Glutamatergic neuron (in vitro differentiated cells): ENCODE data around the gene GPR37L1. TPM values are rescaled to one million over a fixed set of nuclear protein-coding genes. Genes with fewer than 3 reads are reported as not detected.

Experiments used
- DNase-seq: peaks from one replicate; pipeline ENCODE4 v3.0.0; 2022
- H3K27ac Mint-ChIP-seq: one replicate; pipeline ENCODE4 v1.8.0; 2020; ENCODE audit warnings: mild to moderate bottlenecking, mixed read lengths, inconsistent platforms; ENCODE audit not compliant: unreplicated experiment
- H3K27me3 Mint-ChIP-seq: one replicate; pipeline ENCODE4 v1.8.0; 2020; ENCODE audit warnings: mild to moderate bottlenecking, moderate library complexity, mixed read lengths, inconsistent platforms; ENCODE audit not compliant: unreplicated experiment
- H3K36me3 Mint-ChIP-seq: one replicate; pipeline ENCODE4 v1.8.0; 2020; ENCODE audit warnings: mild to moderate bottlenecking, mixed read lengths, inconsistent platforms; ENCODE audit not compliant: unreplicated experiment
- H3K4me1 Mint-ChIP-seq: one replicate; pipeline ENCODE4 v1.8.0; 2020; ENCODE audit warnings: mild to moderate bottlenecking, low read depth, mixed read lengths, inconsistent platforms; ENCODE audit not compliant: unreplicated experiment
- H3K4me3 Mint-ChIP-seq: one replicate; pipeline ENCODE4 v1.8.0; 2020; ENCODE audit warnings: mild to moderate bottlenecking, mixed read lengths, inconsistent platforms; ENCODE audit not compliant: unreplicated experiment
- H3K9me3 Mint-ChIP-seq: one replicate; pipeline ENCODE4 v1.8.0; 2020; ENCODE audit warnings: mild to moderate bottlenecking, moderate library complexity, mixed read lengths, inconsistent platforms; ENCODE audit not compliant: unreplicated experiment
- CTCF ChIP-seq: fragments of 200-600 bp; sonication (generic); IDR thresholded peaks from one replicate; pipeline ENCODE4 v1.5.0; 2021; ENCODE audit not compliant: partially characterized antibody, unreplicated experiment
- total RNA-seq: library from RNA; stranded (reverse); fragmentation: NEBNext Ultra II Directional; extraction: Animal tissue kit (Norgen Biotek cat#: 25700); gene quantifications from one replicate; pipeline ENCODE4 v1.2.1, GENCODE V29; 2021; ENCODE audit not compliant: unreplicated experiment

GPR37L1 gene
- total RNA-seq, 1 donor from 2014 or later, result not detected

GRCh38 chr1:202086579-202087350 lies 36.0 kb upstream of the GPR37L1 start:
- H3K4me3 Mint-ChIP-seq, result no peak overlapping the region
- peaks cover 1% of the 10 kb centered on the region for H3K9me3 Mint-ChIP-seq
- H3K36me3 Mint-ChIP-seq, result no peaks in the 10 kb centered on the region
- H3K4me1 Mint-ChIP-seq, result peaks cover 23% of the 10 kb centered on the region
- H3K27ac Mint-ChIP-seq, result no peak overlapping the region
- DNase-seq, result no peak
- peaks cover 4% of the 10 kb centered on the region for H3K27me3 Mint-ChIP-seq
- TF ChIP-seq CTCF, result no peak

- H3K27me3 Mint-ChIP-seq, result peaks cover 4% of the 10 kb centered on the region
- H3K4me3 Mint-ChIP-seq, result peak overlapping the region; percentile 26
- DNase-seq, result no peak
- H3K27ac Mint-ChIP-seq, result peak overlapping the region; percentile 16
- H3K9me3 Mint-ChIP-seq, result peaks cover 1% of the 10 kb centered on the region
- H3K4me1 Mint-ChIP-seq, result peaks cover 23% of the 10 kb centered on the region
- TF ChIP-seq CTCF, result no peak
- no peaks in the 10 kb centered on the region for H3K36me3 Mint-ChIP-seq
Measured at GRCh38 chr1:202088206-202088605, 34.5 kb upstream of the GPR37L1 start.

GRCh38 chr1:202090994-202091393 lies 31.7 kb upstream of the GPR37L1 start:
- peaks cover 19% of the 10 kb centered on the region for H3K4me1 Mint-ChIP-seq
- peaks cover 1% of the 10 kb centered on the region for H3K9me3 Mint-ChIP-seq
- no peak overlapping the region for H3K4me3 Mint-ChIP-seq
- no peaks in the 10 kb centered on the region for H3K36me3 Mint-ChIP-seq
- H3K27ac Mint-ChIP-seq, result no peak overlapping the region
- H3K27me3 Mint-ChIP-seq, result peaks cover 6% of the 10 kb centered on the region
- DNase-seq, result no peak
- no peak for TF ChIP-seq CTCF

- DNase-seq, result no peak
- H3K9me3 Mint-ChIP-seq, result peaks cover 1% of the 10 kb centered on the region
- H3K27ac Mint-ChIP-seq, result no peak overlapping the region
- no peak for TF ChIP-seq CTCF
- no peaks in the 10 kb centered on the region for H3K4me1 Mint-ChIP-seq
- H3K27me3 Mint-ChIP-seq, result peaks cover 6% of the 10 kb centered on the region
- H3K36me3 Mint-ChIP-seq, result no peaks in the 10 kb centered on the region
- no peak overlapping the region for H3K4me3 Mint-ChIP-seq
Measured at GRCh38 chr1:202093858-202094257, 28.9 kb upstream of the GPR37L1 start.

- no peak for DNase-seq
- Mint-ChIP-seq H3K9me3 (peaks cover 4% of the 10 kb centered on the region), H3K4me3 (no peak overlapping the region), H3K4me1 (peaks cover 1% of the 10 kb centered on the region), H3K27ac (no peak overlapping the region), H3K36me3 (no peaks in the 10 kb centered on the region), H3K27me3 (peaks cover 3% of the 10 kb centered on the region)
- no peak for TF ChIP-seq CTCF
Measured at GRCh38 chr1:202101184-202101583, 21.5 kb upstream of the GPR37L1 start.
